Neural progenitor cell (in vitro differentiated cells): ENCODE measurements around the gene CCSER1.

ENCODE experiments used
- EZH2 ChIP-seq: fragments of 200-600 bp; sonication (generic); IDR thresholded peaks from 2 replicates; pipeline ENCODE4 v1.6.1; 2017; ENCODE audit warnings: antibody characterized with exemption, mild to moderate bottlenecking, moderate library complexity
- EZH2phosphoT487 ChIP-seq: fragments of 200-600 bp; sonication (generic); IDR thresholded peaks from 2 replicates; pipeline ENCODE4 v1.6.1; 2017; ENCODE audit warnings: antibody characterized with exemption
- TF ChIP-seq, protein P1 (sequence below): fragments of 200-600 bp; sonication (generic); IDR thresholded peaks from 2 replicates; pipeline ENCODE4 v1.5.1; 2017; ENCODE audit warnings: antibody characterized with exemption, mild to moderate bottlenecking

DNA sequence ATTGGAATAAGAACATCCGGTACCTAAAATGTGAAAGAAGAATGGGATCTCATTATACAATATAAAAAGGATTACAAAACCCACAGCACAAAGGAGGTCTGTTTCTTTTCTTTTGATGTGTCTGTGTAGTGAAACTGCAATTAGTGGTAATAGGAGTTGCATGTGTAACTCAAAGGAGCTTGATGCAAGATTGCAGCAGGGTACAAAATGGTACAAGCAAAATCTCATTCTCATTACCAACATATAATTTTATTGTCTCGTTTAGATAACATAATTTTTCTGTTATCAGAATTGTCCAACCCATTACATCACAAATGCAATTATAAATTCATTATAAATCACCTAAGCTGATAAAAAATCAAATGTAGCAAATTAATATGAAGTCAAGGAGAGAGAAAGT, 47.1 kb upstream of the CCSER1 start:
- TF ChIP-seq, protein P1, sequence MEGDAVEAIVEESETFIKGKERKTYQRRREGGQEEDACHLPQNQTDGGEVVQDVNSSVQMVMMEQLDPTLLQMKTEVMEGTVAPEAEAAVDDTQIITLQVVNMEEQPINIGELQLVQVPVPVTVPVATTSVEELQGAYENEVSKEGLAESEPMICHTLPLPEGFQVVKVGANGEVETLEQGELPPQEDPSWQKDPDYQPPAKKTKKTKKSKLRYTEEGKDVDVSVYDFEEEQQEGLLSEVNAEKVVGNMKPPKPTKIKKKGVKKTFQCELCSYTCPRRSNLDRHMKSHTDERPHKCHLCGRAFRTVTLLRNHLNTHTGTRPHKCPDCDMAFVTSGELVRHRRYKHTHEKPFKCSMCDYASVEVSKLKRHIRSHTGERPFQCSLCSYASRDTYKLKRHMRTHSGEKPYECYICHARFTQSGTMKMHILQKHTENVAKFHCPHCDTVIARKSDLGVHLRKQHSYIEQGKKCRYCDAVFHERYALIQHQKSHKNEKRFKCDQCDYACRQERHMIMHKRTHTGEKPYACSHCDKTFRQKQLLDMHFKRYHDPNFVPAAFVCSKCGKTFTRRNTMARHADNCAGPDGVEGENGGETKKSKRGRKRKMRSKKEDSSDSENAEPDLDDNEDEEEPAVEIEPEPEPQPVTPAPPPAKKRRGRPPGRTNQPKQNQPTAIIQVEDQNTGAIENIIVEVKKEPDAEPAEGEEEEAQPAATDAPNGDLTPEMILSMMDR = no peak
- TF ChIP-seq EZH2 = no peak
- TF ChIP-seq EZH2phosphoT487 = no peak
